NT2/D1 (cell line): Measurements from ENCODE around the gene ALDH1L2.
"Not testable (repeated sequence)": the region's sequence is repeated elsewhere in the genome, so short reads cannot be mapped to it uniquely, and the experiment has no call there.

Source experiments
- SUZ12 ChIP-seq: IDR thresholded peaks from 2 replicates; pipeline ENCODE4 v1.6.1; 2011; ENCODE audit not compliant: insufficient read length, insufficient read depth; ENCODE audit errors: extremely low read depth
- YY1 ChIP-seq: IDR thresholded peaks from 2 replicates; pipeline ENCODE4 v1.6.1; 2011; ENCODE audit not compliant: insufficient read length, insufficient read depth

DNA sequence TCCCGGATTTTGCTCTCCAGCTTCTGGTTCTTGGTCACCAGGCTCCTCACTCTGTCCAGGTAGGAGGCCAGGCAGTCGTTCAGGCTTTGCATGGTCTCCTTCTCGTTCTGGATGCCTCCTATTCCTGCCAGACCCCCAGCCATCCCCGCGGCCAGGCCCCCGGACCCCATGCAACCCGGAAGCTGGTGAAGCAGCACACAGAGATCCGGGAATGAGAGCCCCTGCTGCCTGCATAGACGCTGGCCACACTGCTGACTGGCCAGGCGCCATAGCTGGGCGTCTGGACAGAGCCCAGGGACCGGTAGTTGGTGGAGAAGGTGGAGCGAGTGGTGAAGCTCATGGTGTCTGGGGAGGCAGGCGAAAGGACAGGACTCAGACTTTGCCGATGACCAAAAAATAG lies 106.6 kb downstream of the ALDH1L2 start:
- not testable (repeated sequence) for TF ChIP-seq SUZ12, YY1
